Left cardiac atrium (tissue), 4 donors: ENCODE data around the gene SPTY2D1. TPM values are rescaled to one million over a fixed set of nuclear protein-coding genes. Genes with fewer than 3 reads are reported as not detected.
"Not testable (repeated sequence)": the region's sequence is repeated elsewhere in the genome, so short reads cannot be mapped to it uniquely, and the experiment has no call there.

Experiments
- ATAC-seq, 2 donors: fragments of 200-7000 bp; cut with Tn5 transposase; one replicate each; pipeline ENCODE4 v1.9.1; 2020; ENCODE audit warnings: mild to moderate bottlenecking in 2 of 2, moderate library complexity in 2 of 2
- DNase-seq: peaks from one replicate; pipeline ENCODE4 v3.0.0-alpha.2; 2020
- intact Hi-C, 2 donors: fragments of 100-400 bp; cut with DNase I; formaldehyde crosslinking; loops; one replicate each; pipeline versions ENCODE4 v1.14.1 to v1.15.1; 2022 to 2023
- total RNA-seq, 2 donors: library from RNA; stranded (reverse); fragmentation: NEBNext Ultra II Directional; extraction: Animal tissue kit (Norgen Biotek cat#: 25700); gene quantifications; one replicate each; pipeline ENCODE4 v1.2.1, GENCODE V29; 2021
- donor health status: DM: no; HTN: yes; CAD: no.
- donor health status: DM: no; HTN: yes; CAD: no; lungs with severe emphysema.
- donor health status: DM: yes; HTN: yes; CAD: no.
- donor health status: Dilated cardiomyopathy.

Gene SPTY2D1
- total RNA-seq, 2 donors from 2014 or later = 9.0 to 10.9 TPM

DNA sequence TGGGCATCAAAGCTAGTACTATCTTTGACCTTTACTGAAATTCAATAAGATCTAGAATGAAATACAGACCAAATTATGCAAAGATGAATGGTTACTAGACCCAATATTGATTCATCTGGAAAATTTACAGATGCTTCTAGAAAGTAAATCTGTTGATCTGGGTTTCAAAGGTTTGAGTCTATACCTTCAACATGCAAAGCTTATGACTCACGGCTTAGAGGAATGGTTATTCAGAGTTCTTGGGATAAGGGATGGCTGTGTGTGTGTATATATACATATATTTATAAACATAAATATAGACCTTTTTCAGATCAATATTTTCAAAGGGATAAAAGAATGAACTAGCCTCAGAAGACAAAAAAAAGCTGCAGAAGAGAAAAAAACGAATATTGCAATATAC, 1.3 kb downstream of the SPTY2D1 start:
- intact Hi-C loops = loop anchor here in 1 of 2 donors (5.0 kb wide), 2 partner anchors 64 to 106 kb away; partner anchors contain the start of genes TMEM86A and TSG101
- DNase-seq = no peak

DNA sequence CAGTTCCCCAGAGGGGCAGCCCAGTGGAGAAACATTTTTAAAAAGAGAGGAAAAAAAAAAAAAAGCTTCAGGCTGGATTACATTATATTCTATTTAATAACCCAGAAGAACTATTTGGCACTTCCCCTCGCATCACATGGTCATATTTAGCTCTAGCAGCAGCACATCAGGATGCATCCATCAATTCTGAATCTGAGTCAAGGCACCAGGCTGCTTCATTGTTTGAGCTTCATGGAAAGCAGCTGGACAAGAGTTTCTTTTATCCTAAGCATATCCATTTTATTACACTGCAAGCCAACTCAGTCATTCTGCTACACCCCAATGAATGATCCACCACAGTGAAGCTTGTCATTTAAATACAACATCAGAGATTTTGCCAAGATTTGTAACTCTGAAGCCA, 10.0 kb downstream of the SPTY2D1 start:
- no peak for DNase-seq
- intact Hi-C loops = no loop called here
- ATAC-seq = no peak

More for the DNA sequence above, 1.3 kb downstream of the SPTY2D1 start:
- ATAC-seq = no peak

DNA sequence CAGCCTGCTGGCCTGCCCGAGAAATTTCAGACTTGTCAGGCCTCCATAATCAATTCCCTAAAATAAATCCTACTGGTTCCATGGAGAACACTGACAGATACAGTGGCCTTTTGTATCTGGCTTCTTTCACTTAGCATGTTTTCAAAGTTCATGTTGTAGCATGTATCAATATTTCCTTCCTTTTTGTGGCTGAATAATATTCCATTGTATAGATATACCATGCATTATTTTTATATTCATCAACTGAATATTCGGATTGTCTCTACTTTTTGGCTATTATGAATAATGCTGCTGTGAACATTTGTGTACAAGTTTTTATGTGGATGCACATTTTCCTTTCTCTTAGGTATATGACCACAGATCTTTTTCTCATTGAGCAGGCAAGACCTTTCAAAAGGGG, 10.4 kb downstream of the SPTY2D1 start:
- no peak for DNase-seq
- intact Hi-C loops = no loop called here
- ATAC-seq = no peak

DNA sequence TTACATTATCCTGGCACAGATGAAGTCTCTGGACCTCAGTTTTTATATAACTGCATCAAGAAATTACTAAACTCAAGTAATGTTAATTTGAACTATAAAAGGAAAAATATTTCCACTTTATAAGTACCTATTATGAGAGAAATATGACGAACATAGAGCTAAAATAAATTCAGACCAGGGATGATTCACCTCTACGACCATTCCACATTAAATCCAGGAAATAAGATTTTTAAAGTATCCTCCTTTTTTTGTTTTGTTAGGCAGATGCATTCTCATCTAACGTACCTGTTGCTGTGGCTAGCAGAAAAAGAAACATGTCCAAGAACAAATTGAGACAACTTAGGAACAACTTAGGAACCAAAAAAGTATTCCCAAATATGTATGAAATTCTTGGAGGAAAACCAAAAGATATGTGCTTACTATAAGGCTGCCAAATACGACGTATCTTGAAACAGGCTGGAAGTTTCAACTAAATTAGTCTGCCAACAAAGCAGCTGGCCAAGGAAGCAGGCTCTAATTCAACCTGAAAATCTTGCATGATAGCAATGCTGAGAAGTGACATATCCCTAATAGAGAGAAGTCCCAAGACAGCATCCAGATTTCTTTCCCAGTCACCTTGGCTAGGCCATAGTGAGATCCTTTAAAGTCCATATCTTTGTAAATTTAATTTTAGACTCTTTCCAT, 15.7 kb downstream of the SPTY2D1 start:
- ATAC-seq (peak; percentile 59 to 78), DNase-seq (no peak)
- intact Hi-C loops = no loop called here

DNA sequence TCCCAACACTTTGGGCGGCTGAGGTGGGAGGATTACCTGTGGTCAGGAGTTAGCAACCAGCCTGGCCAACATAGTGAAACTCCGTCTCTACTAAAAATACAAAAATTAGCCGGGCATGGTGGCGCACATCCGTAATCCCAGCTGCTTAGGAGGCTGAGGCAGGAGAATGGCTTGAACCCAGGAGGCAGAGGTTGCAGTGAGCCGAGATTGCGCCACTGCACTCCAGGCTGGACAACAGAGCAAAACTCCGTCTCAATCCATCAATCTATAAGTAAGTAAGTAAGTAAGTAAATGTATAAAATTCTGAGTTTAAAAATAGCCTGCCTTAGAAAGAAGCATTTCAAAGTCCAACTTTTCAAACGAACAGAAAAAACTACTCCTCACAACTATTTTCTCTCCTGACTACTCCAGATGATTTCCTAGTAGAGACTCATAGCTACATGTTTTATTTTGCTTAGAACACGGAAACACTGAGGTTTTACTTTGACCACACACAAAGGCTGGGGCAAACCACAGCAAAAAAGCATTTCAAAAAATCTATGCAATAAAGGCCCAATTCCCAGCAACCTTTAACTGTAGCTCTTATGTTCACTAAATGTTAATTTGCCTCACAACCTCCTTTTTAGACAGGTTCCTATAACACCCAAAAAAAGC, 16.3 kb downstream of the SPTY2D1 start:
- no peak for DNase-seq
- ATAC-seq = peak; percentile 31 to 41
- intact Hi-C loops = no loop called here

DNA sequence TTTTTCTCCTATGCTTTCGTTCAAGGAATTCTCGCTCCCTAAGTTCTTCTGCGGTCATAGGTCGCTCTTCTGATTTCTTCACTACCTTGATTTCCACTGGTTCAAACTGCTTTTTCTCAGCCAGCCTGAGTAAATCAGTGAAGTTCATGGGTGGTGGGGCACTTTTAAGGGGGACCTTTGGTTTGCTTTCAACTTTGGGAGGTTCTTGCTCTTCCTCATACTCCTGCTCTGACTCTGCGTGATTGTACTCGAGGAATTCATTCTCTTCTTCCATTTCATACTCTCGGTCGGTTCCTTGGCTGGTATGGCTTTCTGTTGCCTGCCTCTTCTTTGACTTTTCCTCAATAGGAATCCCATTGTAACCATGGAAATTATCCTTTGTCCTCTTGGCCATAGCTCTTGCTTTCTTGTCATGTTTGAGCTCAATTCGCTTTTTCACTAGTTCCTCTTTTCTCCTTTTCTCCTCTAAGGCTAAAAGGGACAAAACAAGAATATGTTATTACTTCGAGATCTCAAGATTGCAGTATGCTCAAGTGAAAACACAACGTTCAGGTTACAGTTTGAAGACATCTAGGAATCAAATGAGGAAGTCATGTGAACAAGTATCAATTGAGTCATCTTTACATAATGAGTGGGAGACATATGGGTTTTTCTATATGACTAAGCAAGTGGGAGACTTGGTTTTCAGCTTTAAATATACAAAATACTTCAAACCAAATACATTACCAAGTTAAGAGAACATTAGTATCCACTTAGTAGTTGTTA, 18.3 kb downstream of the SPTY2D1 start:
- intact Hi-C loops = no loop called here
- ATAC-seq (no peak), DNase-seq (no peak)

DNA sequence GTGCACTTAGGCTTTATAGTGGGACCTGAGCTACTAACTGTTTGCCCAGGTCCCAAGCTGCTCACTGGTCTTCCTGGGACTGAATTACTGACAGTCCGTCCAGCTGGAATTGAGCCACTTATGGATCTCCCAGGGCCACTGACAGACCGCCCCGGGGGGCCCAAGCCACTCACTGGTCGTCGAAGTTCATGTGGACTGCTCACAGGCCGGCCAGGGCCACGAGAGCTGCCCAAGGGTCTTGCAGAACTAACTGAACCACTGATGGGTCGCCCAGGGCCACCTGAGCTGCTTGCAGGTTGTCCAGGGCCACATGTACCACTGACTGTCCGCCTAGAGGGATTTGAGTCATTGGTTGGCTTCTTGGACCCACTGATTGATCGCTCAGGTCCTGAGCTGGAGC, 19.5 kb downstream of the SPTY2D1 start:
- no peak for DNase-seq
- no peak for ATAC-seq
- intact Hi-C loops = no loop called here

DNA sequence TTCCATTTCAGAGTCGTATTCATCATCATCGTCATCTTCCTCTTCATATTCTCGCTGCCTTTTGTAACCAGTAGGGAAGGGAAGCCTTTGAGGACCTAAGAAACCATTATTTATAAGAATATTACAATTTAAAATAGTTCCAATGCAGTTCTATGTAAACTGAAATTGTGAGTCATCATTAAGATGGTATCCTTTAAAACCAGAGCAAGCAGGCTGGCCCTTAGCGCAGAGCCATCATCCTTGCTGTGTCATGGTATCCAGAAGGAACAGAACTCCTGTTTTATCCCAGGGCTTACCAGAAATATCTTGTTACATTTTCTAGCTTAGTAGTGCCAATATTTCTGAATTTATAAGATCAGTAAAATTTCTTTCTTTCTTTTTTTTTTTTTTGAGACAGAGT, 21.7 kb downstream of the SPTY2D1 start:
- ATAC-seq (no peak), DNase-seq (no peak)
- intact Hi-C loops = no loop called here

DNA sequence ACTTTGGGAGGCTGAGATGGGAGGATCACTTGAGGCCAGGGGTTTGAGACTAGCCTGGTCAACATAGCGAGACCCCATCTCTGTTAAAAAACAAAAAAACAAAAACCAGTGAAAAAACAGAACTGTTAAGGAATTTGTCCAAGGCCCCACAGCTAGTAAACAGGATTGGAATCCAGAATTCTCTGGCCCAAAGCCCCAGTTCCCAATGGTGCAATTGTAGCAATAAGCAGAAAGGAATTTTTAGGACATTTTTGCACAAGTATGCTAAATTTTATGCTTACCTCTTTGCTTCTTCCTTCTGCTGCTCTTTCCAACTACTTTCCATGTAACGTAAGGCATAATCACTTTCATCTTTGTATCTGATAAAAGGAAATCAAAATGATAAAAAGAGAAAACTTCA, 22.9 kb downstream of the SPTY2D1 start:
- DNase-seq (no peak), ATAC-seq (no peak)
- intact Hi-C loops = no loop called here

DNA sequence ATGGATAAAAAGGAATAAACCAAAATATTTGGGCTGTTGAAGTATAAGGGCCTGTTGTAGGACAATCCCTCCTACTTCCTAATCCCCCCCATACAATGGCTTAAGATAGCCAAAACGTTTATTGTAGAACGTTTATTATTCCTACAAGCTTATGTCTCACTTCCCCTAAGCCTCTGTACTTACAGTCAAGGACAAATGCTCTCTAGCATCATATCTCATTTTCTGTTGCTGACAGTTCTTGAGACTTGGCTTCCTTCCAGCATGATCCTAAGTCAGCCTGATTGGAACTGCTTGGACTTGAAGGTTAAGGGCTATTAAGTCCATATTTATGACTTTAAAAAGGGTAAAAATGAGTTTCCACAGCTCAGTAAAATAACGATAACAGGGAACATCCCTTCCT, 25.8 kb downstream of the SPTY2D1 start:
- peak in 1 of 2 donors; percentile 55 for ATAC-seq
- no peak for DNase-seq
- intact Hi-C loops = no loop called here

DNA sequence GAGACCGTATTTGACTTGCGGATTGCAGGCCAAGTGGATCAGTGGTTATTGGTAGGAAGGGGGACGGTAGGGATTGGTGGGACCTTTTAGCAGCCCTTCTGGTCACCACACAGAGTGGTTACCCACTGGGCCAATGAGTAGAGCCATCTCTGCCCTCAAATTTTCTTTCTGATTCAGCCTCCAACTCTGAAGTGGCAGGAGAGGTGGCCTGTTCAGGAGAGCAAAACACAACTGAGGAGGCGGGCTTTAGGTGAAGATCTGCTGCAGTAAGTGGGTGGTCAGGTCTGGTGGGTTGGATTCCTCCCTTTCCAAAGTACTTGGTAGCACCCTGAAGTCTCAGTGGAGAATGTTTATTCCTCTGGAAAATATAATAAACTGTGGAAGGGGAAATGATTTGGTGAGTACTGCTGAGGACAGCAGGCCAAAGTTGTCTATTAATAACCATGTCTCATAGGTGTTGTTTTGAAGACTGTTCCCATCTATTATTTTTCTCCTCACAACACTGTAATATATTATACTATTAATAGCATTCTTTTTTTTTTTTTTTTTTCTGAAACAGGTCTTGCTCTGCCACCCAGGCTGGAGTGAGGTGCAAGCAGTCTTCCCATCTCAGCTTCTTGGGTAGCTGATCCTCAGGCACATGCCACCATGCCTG, 33.1 kb downstream of the SPTY2D1 start:
- intact Hi-C loops = no loop called here
- ATAC-seq = peak; percentile 68 to 73

DNA sequence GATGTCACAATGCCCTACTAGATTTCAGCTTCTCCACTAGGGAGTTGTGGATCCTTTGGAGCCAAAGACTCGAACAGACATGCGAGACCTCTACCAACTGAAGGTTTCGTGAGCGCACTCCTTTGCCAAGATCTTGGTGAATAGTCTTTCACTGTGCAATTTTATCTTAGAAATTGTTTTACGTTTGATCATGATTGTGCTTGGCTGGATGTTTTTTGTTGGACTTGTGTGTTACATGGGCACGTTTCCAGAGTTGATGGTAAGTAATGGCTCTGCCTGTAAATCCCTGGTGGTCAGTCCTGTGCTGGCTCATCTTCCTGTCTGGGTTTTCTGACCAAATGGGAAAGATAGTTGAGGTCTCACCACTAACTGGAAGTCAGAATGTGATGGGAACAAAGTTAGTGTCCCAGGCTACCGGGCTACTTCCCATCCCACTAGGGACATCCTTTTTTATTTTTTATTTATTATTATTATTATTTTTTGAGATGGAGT, 34.4 kb downstream of the SPTY2D1 start, which contains the start of gene MISFA:
Gene MISFA, plus strand, starts transcription at position 51 of the 492 bp plus-strand sequence. Its CDS starts 140 bp downstream, at position 191.
- DNase-seq (no peak), ATAC-seq (no peak)
- intact Hi-C loops = no loop called here

More for the DNA sequence above, 33.1 kb downstream of the SPTY2D1 start:
- DNase-seq = no peak

DNA sequence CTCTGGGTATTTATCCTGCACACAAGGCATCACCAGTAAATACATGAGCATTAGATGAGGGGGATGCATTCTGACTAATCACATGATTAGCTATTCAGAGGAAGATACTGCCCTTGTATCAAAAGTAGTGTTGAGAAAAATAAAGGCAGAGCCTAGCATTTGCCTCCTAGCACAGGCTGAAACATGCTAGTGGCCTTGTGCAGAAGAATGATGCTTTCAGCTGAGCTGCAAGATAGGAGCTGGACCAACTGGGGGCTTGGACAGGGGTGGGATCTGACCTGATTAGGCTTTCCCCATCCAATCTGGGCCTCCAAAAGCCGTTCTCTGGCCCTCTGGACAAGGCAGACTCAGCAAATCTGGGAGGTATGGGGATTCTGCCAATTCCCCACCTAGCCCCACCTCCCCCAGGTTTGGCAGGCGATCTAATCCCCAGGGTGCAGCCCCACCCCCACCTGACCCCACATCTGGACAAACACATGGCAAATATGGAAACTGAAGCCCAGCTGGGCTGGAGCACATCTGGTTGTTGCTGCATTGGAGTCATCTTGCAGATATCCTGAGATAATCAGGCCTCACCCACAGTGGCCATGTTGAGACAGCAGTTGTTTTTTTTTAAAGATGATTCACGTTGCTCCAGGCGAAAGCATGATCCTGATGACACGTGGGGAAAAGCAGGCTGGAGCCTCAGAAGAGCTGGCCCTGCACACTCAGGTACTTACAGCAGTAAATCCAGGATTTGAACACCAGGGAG, 39.0 kb downstream of the SPTY2D1 start:
- DNase-seq (no peak), ATAC-seq (no peak)
- intact Hi-C loops = no loop called here

DNA sequence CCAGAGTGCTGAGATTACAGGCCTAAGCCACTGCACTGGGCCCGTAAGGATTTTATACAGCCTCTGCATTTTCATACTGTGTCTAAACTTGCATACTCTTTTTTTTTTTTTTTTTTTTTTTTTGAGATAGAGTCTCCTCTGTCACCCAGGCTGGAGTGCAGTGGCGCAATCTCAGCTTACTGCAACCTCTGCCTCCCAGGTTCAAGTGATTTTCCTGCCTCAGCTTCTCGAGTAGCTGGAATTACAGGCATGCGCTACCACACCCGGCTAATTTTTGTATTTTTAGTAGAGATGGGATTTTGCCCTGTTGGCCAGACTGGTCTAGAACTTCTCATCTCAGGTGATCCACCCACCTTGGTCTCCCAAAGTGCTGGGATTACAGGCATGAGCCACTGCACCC, 40.1 kb downstream of the SPTY2D1 start:
- ATAC-seq, DNase-seq, intact Hi-C loops: not testable (repeated sequence)

DNA sequence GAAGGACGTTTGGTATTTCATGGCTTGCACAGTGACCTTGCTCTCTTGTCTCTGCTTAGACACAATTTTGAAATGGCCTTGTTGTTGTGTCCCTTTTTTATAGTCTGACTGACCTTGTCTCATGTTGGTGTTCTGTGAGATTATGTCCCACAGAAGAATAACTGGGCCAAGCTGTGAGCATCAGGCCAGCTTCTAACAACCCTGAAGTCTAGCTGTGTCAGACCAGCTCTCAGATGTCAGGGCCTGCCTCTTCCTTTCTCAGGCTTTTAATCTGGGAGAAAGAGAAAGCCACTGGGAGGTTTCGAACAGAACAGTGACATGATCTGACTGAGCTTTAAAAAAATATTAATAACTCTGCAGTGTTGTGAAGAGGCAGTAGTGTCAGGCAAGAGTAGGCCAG, 43.6 kb downstream of the SPTY2D1 start:
- ATAC-seq = no peak

DNA sequence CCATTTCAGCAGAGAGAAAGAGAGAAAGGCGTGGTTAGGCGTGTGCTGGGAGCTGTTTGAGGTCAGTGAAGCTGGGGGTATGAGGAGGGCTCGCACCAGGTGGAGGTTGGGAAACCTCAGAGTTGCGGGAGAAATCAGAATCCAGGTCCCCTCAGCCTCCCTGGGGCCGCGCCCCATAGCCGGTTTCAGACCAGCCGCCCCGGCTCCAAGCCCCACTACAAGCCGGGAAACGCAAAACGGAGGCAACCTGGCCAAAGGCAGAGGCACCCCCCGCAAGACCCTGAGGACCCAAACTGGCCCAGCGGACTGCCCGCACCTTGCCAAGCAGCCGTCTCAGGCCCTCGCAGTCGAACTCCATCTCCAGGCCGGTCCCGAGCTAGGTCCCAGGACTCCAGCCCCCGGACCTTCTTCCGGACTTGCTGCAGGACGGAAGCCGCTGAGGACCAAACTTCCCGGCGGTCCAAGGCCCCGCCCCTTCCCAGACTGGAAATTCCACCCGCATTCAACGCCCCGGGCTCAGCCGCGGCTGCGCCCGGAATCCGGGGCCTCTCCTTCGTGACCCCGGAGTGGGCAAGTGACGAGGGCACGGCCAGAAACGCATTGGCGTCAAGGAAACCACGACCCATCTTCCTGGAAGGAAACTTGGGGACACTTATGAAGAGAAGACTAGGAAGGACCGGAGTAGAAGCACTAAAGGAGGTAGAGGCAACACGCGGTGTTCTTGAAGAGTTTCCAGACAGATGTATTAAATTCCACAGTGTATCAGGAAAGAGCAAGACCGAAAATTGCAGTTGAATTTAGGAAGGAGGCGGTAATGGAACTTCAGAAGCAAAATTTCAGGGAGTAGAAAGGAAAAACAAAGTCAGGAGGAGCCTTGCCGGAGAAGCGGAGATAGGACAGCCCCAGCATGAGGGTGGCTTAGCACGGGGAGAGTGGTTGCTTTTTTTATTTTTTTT, 45.6 kb downstream of the SPTY2D1 start, which contains the start of gene UEVLD:
Gene UEVLD, minus strand, starts transcription at position 438 of the 956 bp plus-strand sequence. Its CDS starts 80 bp downstream, at position 358.
- intact Hi-C loops = loop anchor here in 1 of 2 donors (2.0 to 5.0 kb wide), 2 partner anchors 46 to 134 kb away; partner anchors contain the start of gene SPTY2D1
- DNase-seq (peak; percentile 93), ATAC-seq (peak; percentile 97 to 98)

More for the DNA sequence above, 43.6 kb downstream of the SPTY2D1 start:
- DNase-seq = no peak
- intact Hi-C loops = no loop called here

DNA sequence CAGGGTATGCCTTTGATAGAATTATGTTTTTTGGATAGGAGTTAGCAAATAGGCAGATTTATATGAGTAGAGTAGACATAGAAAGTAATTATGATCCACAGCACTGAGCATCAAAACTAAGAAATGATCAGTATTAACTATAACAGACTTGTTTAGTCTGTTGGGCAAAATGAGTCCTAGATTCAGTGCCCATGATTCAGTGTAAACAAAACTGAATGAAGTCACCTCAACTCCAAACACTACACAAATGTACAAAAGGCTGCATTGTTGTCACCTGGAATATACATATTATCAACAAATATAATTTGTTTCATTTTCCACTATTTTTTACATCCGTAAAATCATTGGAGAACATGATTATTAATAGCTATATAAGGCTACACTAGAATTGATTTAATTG, 52.3 kb downstream of the SPTY2D1 start:
- intact Hi-C loops = no loop called here
- DNase-seq = no peak
- ATAC-seq = no peak
